Neural progenitor cell (in vitro differentiated cells): ENCODE results near the gene PATJ. TPM values are rescaled to one million over a fixed set of nuclear protein-coding genes. Genes with fewer than 3 reads are reported as not detected.

Experiments
- DNase-seq: peaks from one replicate; pipeline ENCODE4 v3.0.0-alpha.2; 2016; ENCODE audit warnings: low spot score
- H2AFZ ChIP-seq: fragments of 200-600 bp; sonication (generic); replicated peaks from 2 replicates; pipeline ENCODE4 v1.6.1; 2016; ENCODE audit warnings: antibody characterized with exemption
- H3F3A ChIP-seq: fragments of 200-600 bp; sonication (generic); 2 replicates; pipeline ENCODE4 v1.6.1; 2016; ENCODE audit warnings: antibody characterized with exemption, low read depth
- H3K27ac ChIP-seq: fragments of 200-600 bp; sonication (generic); 2 replicates; pipeline ENCODE4 v1.5.1; 2016; ENCODE audit warnings: mild to moderate bottlenecking
- H3K27me3 ChIP-seq: fragments of 200-600 bp; sonication (generic); 2 replicates; pipeline ENCODE4 v1.6.1; 2016; ENCODE audit warnings: mild to moderate bottlenecking, moderate library complexity
- H3K36me3 ChIP-seq: fragments of 200-600 bp; sonication (generic); 2 replicates; pipeline ENCODE4 v1.5.1; 2016
- H3K4me1 ChIP-seq: fragments of 200-600 bp; sonication (generic); 2 replicates; pipeline ENCODE4 v1.6.1; 2016; ENCODE audit warnings: mixed run types
- H3K4me2 ChIP-seq: fragments of 200-600 bp; sonication (generic); 2 replicates; pipeline ENCODE4 v1.6.1; 2016
- H3K4me3 ChIP-seq: fragments of 200-600 bp; sonication (generic); 2 replicates; pipeline ENCODE4 v1.5.1; 2016
- H3K79me2 ChIP-seq: fragments of 200-600 bp; sonication (generic); 2 replicates; pipeline ENCODE4 v1.6.1; 2016; ENCODE audit warnings: low read depth
- H3K9ac ChIP-seq: fragments of 200-600 bp; sonication (generic); 2 replicates; pipeline ENCODE4 v1.6.1; 2016
- H3K9me3 ChIP-seq: fragments of 200-600 bp; sonication (generic); 2 replicates; pipeline ENCODE4 v1.5.1; 2016; ENCODE audit warnings: low read depth
- H4K20me1 ChIP-seq: fragments of 200-600 bp; sonication (generic); 2 replicates; pipeline ENCODE4 v1.6.1; 2016; ENCODE audit warnings: low read depth
- H3K27ac Mint-ChIP-seq: 3 replicates; pipeline ENCODE4 v1.8.0; 2021; ENCODE audit warnings: mixed read lengths
- H3K27me3 Mint-ChIP-seq: 2 replicates; pipeline ENCODE4 v1.8.0; 2022; ENCODE audit warnings: low read depth, mild to moderate bottlenecking, inconsistent platforms, moderate library complexity, mixed read lengths; ENCODE audit not compliant: insufficient read depth
- H3K36me3 Mint-ChIP-seq: 3 replicates; pipeline ENCODE4 v1.8.0; 2021; ENCODE audit warnings: mixed read lengths
- H3K4me1 Mint-ChIP-seq: 3 replicates; pipeline ENCODE4 v1.8.0; 2021; ENCODE audit warnings: mixed read lengths
- H3K4me3 Mint-ChIP-seq: 3 replicates; pipeline ENCODE4 v1.8.0; 2021; ENCODE audit warnings: mild to moderate bottlenecking, moderate library complexity, mixed read lengths
- H3K9me3 Mint-ChIP-seq: 3 replicates; pipeline ENCODE4 v1.8.0; 2020; ENCODE audit warnings: mixed read lengths
- CTCF ChIP-seq: fragments of 200-600 bp; sonication (generic); IDR thresholded peaks from 2 replicates; pipeline ENCODE4 v1.5.1; 2017; ENCODE audit warnings: antibody characterized with exemption, mild to moderate bottlenecking
- EZH2 ChIP-seq: fragments of 200-600 bp; sonication (generic); IDR thresholded peaks from 2 replicates; pipeline ENCODE4 v1.6.1; 2017; ENCODE audit warnings: antibody characterized with exemption, mild to moderate bottlenecking, moderate library complexity
- EZH2phosphoT487 ChIP-seq: fragments of 200-600 bp; sonication (generic); IDR thresholded peaks from 2 replicates; pipeline ENCODE4 v1.6.1; 2017; ENCODE audit warnings: antibody characterized with exemption
- total RNA-seq: library from RNA; depleted of rRNA; stranded (reverse); fragments of >200 nt; gene quantifications from 2 replicates; pipeline ENCODE4 v1.2.3, GENCODE V29; 2015; ENCODE audit warnings: low replicate concordance

The PATJ gene
- total RNA-seq, 1 donor from 2014 or later = 24.8 TPM

DNA sequence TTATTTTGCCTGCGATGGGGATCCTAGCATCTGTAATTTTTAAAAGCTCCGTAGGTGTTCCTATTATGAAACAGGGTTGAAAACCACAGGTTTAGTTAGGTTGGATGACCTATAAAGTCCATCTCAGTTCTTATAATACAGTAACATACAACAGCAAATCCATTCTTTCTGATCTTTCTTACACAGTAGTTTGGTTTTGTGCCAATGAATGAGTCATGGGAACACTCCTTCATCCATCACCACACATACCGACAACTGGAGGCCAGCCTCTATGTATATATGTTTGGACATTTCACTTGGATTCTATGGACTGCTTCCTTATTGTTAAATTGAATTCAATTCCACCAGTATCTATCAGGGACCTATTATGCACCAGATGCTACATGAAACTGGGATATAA lies 334.0 kb downstream of the PATJ start:
- no peak overlapping the region for H3K27ac ChIP-seq

GRCh38 chr1:62077821-62078220 lies 335.5 kb downstream of the PATJ start:
- DNase-seq = no peak
- H3K4me3 Mint-ChIP-seq = no peak overlapping the region
- Histone ChIP-seq H3K4me1 (no peaks in the 10 kb centered on the region), H2AFZ (no peak overlapping the region), H4K20me1 (no peaks in the 10 kb centered on the region), H3F3A (no peaks in the 10 kb centered on the region), H3K36me3 (no peaks in the 10 kb centered on the region), H3K27ac (no peak overlapping the region), H3K4me2 (no peak overlapping the region), H3K27me3 (no peaks in the 10 kb centered on the region), H3K9ac (no peak overlapping the region), H3K9me3 (no peaks in the 10 kb centered on the region), H3K4me3 (no peak overlapping the region), H3K79me2 (no peaks in the 10 kb centered on the region)
- no peak overlapping the region for H3K27ac Mint-ChIP-seq
- no peaks in the 10 kb centered on the region for H3K27me3 Mint-ChIP-seq
- TF ChIP-seq EZH2 (no peak), EZH2phosphoT487 (no peak), CTCF (no peak)
- H3K4me1 Mint-ChIP-seq = no peaks in the 10 kb centered on the region
- H3K9me3 Mint-ChIP-seq = no peaks in the 10 kb centered on the region
- no peaks in the 10 kb centered on the region for H3K36me3 Mint-ChIP-seq

More for the DNA sequence above, 334.0 kb downstream of the PATJ start:
- TF ChIP-seq CTCF = no peak
- TF ChIP-seq EZH2phosphoT487 = no peak
- no peak for TF ChIP-seq EZH2
- no peak overlapping the region for H3K4me3 ChIP-seq
- no peaks in the 10 kb centered on the region for H3K9me3 ChIP-seq
- no peak overlapping the region for H3K4me2 ChIP-seq
- no peaks in the 10 kb centered on the region for H3K4me1 ChIP-seq
- H3K9ac ChIP-seq = no peak overlapping the region
- no peaks in the 10 kb centered on the region for H3K4me1 Mint-ChIP-seq
- DNase-seq = no peak
- no peaks in the 10 kb centered on the region for H4K20me1 ChIP-seq
- H3K27me3 Mint-ChIP-seq = no peaks in the 10 kb centered on the region
- no peak overlapping the region for H2AFZ ChIP-seq
- no peaks in the 10 kb centered on the region for H3K36me3 ChIP-seq
- no peaks in the 10 kb centered on the region for H3F3A ChIP-seq
- no peak overlapping the region for H3K27ac Mint-ChIP-seq
- no peaks in the 10 kb centered on the region for H3K27me3 ChIP-seq
- no peaks in the 10 kb centered on the region for H3K36me3 Mint-ChIP-seq
- H3K79me2 ChIP-seq = no peaks in the 10 kb centered on the region
- no peaks in the 10 kb centered on the region for H3K9me3 Mint-ChIP-seq
- no peak overlapping the region for H3K4me3 Mint-ChIP-seq

DNA sequence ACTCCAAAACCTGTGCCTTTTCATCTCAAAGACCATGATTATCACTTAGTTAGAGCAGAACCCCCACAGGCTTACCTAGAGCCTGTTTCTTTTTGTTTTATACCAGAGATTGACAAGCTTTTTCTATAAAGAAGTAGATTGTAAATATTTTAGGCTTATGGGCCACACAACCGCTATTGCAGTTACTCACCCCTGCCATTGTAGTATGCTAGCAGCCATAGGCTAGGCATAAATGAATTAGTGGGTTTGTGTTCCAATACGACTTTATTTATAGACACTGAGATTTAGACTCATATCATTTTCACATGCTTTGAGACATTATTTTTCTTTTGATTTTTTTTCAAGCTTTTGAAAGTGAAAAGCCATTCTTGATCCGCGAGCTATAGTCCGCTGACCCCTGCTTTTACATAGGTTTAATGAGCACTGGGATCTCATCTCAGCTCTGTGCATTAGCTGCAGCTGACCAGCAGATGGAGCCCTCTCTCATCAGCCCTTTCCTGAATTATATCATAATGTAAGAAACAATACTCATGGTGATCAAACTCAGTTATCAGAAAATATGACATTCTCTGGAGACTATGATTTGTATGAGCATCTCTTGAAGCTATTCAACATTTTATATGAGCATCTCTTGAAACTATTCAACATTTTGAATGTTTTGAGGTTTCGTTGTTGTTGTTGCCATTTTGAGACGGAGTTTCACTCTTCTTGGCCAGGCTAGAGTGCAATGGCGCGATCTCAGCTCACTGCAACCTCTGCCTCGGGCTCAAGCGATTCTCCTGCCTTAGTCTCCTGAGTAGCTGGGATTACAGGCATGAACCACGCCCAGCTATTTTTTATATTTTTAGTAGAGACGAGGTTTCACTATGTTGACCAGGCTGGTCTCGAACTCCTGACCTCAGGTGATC lies 340.4 kb downstream of the PATJ start:
- Histone ChIP-seq H3K4me2 (no peak overlapping the region), H2AFZ (no peak overlapping the region), H3K27me3 (no peaks in the 10 kb centered on the region), H3K9me3 (no peaks in the 10 kb centered on the region), H3K4me3 (no peak overlapping the region), H3K79me2 (no peaks in the 10 kb centered on the region), H3F3A (no peaks in the 10 kb centered on the region), H3K4me1 (no peaks in the 10 kb centered on the region), H3K9ac (no peak overlapping the region), H3K36me3 (no peaks in the 10 kb centered on the region), H4K20me1 (no peaks in the 10 kb centered on the region), H3K27ac (no peak overlapping the region)
- Mint-ChIP-seq H3K27me3 (no peaks in the 10 kb centered on the region), H3K27ac (no peak overlapping the region), H3K36me3 (no peaks in the 10 kb centered on the region), H3K9me3 (no peaks in the 10 kb centered on the region), H3K4me3 (no peak overlapping the region), H3K4me1 (no peaks in the 10 kb centered on the region)
- peak; percentile 60 for DNase-seq
- no peak for TF ChIP-seq EZH2
- TF ChIP-seq EZH2phosphoT487 = no peak
- TF ChIP-seq CTCF = peak; percentile 97
